H1 (cell line): ENCODE data around the gene SLC35E1. TPM values are rescaled to one million over a fixed set of nuclear protein-coding genes. Genes with fewer than 3 reads are reported as not detected.

Experiments
- PHF8 ChIP-seq: fragments of 200-600 bp; sonication (generic); conservative IDR thresholded peaks from 2 replicates; pipeline ENCODE4 v1.7.1; 2012; ENCODE audit warnings: low read depth, mild to moderate bottlenecking, inconsistent platforms, low read length, moderate library complexity
- SAP30 ChIP-seq: fragments of 300-600 bp; sonication (generic); IDR thresholded peaks from 2 replicates; pipeline ENCODE4 v1.7.1; 2012; ENCODE audit warnings: low read length, moderate library complexity, mild to moderate bottlenecking, inconsistent platforms; ENCODE audit not compliant: insufficient read depth, insufficient replicate concordance
- polyA plus RNA-seq, 7 experiments: library from polyadenylated mRNA; depleted of rRNA in 3 of 7; stranded (reverse) in 5 of 7; unstranded in 2 of 7; fragments of >200 nt in 5 of 7; fragments of 200-250 nt in 2 of 7; gene quantifications; 1 replicate in 5 of 7; 2 replicates in 1 of 7; 4 replicates in 1 of 7; pipeline versions ENCODE4 v1.2.1 to v1.2.3, GENCODE V29; 2011 to 2013; ENCODE audit warnings: missing spikeins in 2 of 7, mixed read lengths in 2 of 7
- total RNA-seq: library from RNA; stranded (reverse); fragmentation: NEBNext Ultra II Directional; extraction: Animal tissue kit (Norgen Biotek cat#: 25700); gene quantifications from 2 replicates; pipeline ENCODE4 v1.2.1, GENCODE V29; 2021

Gene SLC35E1
- total and polyA plus RNA-seq, 2 of the 8 experiments (the other 6 are each of a cell fraction or from before 2014, with no cell fraction given) = 26.0 to 31.9 TPM

DNA sequence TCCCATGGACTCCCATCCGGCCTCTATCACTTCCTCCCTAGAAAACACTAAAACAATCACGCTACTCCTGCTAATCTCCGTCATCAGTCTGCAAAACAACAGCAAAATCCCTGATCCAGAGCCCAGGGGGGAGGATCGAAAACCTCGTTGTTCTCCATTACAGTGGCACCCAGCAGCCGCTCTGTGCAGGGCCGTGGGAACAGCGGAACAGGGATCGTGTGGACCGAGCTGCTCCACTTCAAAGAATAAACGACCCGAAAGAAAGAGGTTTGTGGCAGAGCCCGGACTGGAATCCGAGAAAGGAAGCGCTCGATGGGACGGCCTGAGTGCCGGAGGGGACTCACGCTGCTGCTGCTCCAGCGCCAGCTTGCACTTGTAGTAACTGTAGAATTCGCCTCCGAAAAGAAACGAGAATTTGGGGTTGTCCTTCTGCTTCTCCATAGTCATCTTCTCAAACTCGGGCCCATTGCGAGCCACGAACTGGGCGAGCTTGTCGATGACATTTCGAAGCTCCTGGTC is 30.6 kb downstream of the SLC35E1 start (continued):
- TF ChIP-seq SAP30 = peak; percentile 86
- TF ChIP-seq PHF8 = no peak
